HL-60 (cell line): ENCODE results near the gene KCNA3.

ENCODE experiments used
- DNase-seq, 2 experiments: peaks; one replicate each; pipeline ENCODE4 v3.0.0-alpha.2; 2010 to 2020; ENCODE audit warnings: low read depth in 1 of 2, low spot score in 1 of 2
- H3K27ac ChIP-seq: fragments of 250-450 bp; sonication (Bioruptor Pico); replicated peaks from 2 replicates; pipeline ENCODE4 v1.5.1; 2020; ENCODE audit warnings: mild to moderate bottlenecking, moderate library complexity
- H3K27me3 ChIP-seq: fragments of 250-450 bp; sonication (Bioruptor Pico); 2 replicates; pipeline ENCODE4 v1.5.1; 2021; ENCODE audit warnings: mild to moderate bottlenecking, moderate library complexity; ENCODE audit not compliant: insufficient read depth, poor library complexity, severe bottlenecking
- H3K4me3 ChIP-seq: replicated peaks from 2 replicates; pipeline ENCODE4 v1.5.1; 2011; ENCODE audit warnings: mild to moderate bottlenecking, control low read depth, low read length; ENCODE audit not compliant: insufficient read depth
- GABPA ChIP-seq: IDR thresholded peaks from 2 replicates; pipeline ENCODE4 v1.6.1; 2012; ENCODE audit warnings: low read depth
- POLR2AphosphoS5 ChIP-seq: IDR thresholded peaks from 2 replicates; pipeline ENCODE4 v1.6.1; 2012; ENCODE audit warnings: low read depth
- SPI1 ChIP-seq: IDR thresholded peaks from 2 replicates; pipeline ENCODE4 v1.6.1; 2012; ENCODE audit warnings: low read depth, mild to moderate bottlenecking, borderline replicate concordance
- TF ChIP-seq, protein P1 (sequence below): IDR thresholded peaks from 2 replicates; pipeline ENCODE4 v1.6.1; 2012; ENCODE audit warnings: low read depth; ENCODE audit not compliant: insufficient replicate concordance
- TF ChIP-seq, protein P2 (sequence below): IDR thresholded peaks from one replicate; pipeline ENCODE4 v1.5.1; 2011; ENCODE audit warnings: low read length, control low read depth, inconsistent platforms; ENCODE audit not compliant: insufficient read depth

KCNA3 gene

DNA sequence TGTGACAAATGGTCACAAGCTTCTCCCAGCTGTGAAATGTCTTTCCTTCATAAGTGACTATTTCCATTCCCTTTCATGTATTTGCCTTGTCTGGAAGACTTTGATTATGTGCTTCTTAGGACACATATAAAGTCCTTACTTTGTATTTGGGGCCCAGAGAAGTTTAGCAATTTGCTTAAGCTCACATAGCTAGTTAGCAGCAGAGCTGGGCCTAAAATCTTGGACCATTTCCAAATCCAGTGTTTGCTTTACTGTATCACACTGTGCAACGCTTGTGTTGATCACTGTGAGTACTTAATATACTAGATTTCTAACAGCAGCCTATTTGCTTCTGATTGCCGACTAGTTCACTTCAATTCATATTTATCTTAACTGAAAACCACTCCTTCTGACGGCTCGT, 2.2 kb upstream of the KCNA3 start:
- Histone ChIP-seq H3K27ac (no peak overlapping the region), H3K27me3 (peaks cover 45% of the 10 kb centered on the region), H3K4me3 (no peak overlapping the region)
- TF ChIP-seq, protein P1, sequence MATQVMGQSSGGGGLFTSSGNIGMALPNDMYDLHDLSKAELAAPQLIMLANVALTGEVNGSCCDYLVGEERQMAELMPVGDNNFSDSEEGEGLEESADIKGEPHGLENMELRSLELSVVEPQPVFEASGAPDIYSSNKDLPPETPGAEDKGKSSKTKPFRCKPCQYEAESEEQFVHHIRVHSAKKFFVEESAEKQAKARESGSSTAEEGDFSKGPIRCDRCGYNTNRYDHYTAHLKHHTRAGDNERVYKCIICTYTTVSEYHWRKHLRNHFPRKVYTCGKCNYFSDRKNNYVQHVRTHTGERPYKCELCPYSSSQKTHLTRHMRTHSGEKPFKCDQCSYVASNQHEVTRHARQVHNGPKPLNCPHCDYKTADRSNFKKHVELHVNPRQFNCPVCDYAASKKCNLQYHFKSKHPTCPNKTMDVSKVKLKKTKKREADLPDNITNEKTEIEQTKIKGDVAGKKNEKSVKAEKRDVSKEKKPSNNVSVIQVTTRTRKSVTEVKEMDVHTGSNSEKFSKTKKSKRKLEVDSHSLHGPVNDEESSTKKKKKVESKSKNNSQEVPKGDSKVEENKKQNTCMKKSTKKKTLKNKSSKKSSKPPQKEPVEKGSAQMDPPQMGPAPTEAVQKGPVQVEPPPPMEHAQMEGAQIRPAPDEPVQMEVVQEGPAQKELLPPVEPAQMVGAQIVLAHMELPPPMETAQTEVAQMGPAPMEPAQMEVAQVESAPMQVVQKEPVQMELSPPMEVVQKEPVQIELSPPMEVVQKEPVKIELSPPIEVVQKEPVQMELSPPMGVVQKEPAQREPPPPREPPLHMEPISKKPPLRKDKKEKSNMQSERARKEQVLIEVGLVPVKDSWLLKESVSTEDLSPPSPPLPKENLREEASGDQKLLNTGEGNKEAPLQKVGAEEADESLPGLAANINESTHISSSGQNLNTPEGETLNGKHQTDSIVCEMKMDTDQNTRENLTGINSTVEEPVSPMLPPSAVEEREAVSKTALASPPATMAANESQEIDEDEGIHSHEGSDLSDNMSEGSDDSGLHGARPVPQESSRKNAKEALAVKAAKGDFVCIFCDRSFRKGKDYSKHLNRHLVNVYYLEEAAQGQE = no peak
- TF ChIP-seq SPI1 (no peak), GABPA (no peak), POLR2AphosphoS5 (no peak)
- TF ChIP-seq, protein P2, sequence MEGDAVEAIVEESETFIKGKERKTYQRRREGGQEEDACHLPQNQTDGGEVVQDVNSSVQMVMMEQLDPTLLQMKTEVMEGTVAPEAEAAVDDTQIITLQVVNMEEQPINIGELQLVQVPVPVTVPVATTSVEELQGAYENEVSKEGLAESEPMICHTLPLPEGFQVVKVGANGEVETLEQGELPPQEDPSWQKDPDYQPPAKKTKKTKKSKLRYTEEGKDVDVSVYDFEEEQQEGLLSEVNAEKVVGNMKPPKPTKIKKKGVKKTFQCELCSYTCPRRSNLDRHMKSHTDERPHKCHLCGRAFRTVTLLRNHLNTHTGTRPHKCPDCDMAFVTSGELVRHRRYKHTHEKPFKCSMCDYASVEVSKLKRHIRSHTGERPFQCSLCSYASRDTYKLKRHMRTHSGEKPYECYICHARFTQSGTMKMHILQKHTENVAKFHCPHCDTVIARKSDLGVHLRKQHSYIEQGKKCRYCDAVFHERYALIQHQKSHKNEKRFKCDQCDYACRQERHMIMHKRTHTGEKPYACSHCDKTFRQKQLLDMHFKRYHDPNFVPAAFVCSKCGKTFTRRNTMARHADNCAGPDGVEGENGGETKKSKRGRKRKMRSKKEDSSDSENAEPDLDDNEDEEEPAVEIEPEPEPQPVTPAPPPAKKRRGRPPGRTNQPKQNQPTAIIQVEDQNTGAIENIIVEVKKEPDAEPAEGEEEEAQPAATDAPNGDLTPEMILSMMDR = no peak
- no peak for DNase-seq

DNA sequence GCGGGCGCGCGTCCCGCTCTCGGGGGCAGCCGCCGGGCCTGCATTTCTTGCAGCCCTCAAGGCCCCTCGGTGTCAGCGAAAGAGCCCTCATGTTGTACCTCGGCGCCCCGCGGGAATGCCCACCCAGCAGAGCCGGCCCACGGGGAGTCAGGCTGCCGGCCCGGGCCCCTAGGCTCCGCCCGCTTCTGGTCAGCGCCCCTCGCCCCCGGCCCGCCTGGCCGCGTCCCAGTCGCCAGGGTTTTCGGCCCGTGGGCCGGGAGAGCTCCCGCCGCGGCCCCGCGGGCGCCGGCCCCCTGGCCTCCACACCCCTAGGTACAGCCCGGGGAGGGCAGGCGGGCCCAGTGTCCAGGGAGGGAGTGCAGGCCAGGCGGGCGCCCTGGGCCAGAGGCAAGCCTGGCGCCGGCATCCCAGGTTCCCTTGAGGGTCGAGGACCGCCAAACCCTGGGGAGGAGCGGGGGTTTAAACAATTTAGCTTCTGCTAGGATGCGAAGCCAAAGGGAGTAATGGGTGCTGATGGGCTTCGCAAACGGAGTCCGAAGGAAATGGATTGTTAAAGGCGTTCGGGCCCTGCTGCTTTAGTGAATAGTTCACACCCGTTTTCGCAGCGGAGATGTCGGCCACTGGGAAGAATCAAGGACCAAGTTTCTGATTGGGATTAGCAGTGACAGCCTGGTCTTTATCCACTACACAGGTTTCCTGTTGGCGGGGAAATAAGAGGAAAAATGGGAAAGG, 486 bp upstream of the KCNA3 start:
- TF ChIP-seq GABPA = no peak
- DNase-seq = no peak
- Histone ChIP-seq H3K4me3 (peak overlapping the region; percentile 44), H3K27ac (no peak overlapping the region), H3K27me3 (peaks cover 56% of the 10 kb centered on the region)

DNA sequence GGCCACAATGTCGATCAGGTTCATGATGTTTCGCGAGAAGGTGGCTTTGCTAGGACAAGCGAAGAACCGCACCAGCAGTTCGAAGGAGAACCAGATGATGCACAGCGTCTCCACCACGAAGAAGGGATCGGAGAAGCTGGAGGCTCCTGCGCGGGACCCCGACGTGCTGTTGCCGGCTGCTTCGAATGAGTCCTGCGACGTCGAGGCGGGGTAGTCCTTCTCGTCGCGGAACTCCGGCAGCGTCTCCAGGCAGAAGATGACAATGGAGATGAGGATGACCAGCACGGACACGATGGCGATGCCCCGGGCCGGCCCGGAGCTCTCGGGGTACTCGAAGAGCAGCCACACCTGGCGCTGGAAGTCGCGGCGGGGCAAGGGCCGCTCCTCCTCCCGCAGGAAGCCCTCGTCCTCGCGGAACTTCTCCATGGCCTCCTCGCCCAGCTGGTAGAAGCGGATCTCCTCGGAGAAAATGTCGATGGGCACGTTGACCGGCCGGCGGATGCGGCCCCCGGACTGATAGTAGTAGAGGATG, 869 bp downstream of the KCNA3 start:
- H3K4me3 ChIP-seq = peak overlapping the region; percentile 44
- H3K27ac ChIP-seq = no peak overlapping the region
- H3K27me3 ChIP-seq = peaks cover 60% of the 10 kb centered on the region
- DNase-seq = no peak
- no peak for TF ChIP-seq GABPA
- TF ChIP-seq, protein P1 = no peak

DNA sequence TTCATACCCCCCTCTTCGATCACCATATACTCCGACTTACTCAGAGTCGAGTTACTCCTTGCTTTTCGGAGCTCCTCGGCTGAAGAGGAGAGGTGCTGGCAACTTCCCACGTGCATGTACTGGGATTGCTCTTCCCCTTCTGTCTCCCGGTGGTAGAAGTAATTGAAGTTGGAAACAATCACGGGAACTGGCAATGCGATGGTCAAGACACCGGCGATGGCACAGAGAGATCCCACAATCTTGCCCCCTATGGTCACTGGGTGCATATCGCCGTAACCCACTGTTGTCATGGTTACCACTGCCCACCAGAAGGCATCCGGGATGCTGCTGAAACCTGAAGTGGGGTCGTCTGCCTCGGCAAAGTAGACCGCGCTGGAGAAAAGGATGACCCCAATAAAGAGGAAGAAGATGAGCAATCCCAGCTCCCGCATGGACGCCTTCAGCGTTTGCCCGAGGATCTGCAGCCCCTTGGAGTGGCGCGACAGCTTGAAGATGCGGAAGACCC, 1.5 kb downstream of the KCNA3 start:
- DNase-seq = no peak
- Histone ChIP-seq H3K27me3 (peaks cover 62% of the 10 kb centered on the region), H3K27ac (no peak overlapping the region), H3K4me3 (peak overlapping the region; percentile 44)
- TF ChIP-seq, protein P2 = no peak

DNA sequence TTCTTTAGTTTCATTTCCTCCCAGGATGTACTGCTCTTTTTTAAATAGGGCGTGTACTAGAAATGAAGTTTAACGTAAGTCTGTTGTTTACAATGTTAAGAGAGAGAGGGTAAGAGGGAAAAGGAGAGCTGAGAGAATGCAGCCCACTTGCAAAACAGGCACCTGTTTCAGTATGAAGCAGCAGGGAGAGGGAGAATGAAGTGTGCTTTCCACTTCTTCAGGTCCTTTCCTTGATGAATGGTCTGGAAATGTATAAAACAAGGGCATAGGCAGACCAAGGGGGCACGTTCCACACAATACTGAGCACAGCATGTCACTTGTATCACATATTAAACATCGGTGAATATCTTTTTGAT, 2.0 kb downstream of the KCNA3 start:
- no peak overlapping the region for H3K27ac ChIP-seq
- peaks cover 64% of the 10 kb centered on the region for H3K27me3 ChIP-seq
- H3K4me3 ChIP-seq = peak overlapping the region; percentile 44
- DNase-seq = peak in 1 of 2 experiments; percentile 26
- TF ChIP-seq SPI1 (no peak), POLR2AphosphoS5 (no peak), GABPA (no peak)
- TF ChIP-seq, protein P1 = no peak
- TF ChIP-seq, protein P2 = no peak
